GM12873 (cell line): ENCODE results near the gene TUBB4B.

Experiments used
- CTCF ChIP-seq: IDR thresholded peaks from 2 replicates; pipeline ENCODE4 v1.5.1; 2012; ENCODE audit warnings: low read depth, mild to moderate bottlenecking, moderate library complexity, low read length, control low read depth; ENCODE audit not compliant: insufficient read depth; ENCODE audit errors: missing control alignments

Gene TUBB4B

GRCh38 chr9:137266585-137267453, 25.7 kb downstream of the TUBB4B start:
- no peak for TF ChIP-seq CTCF

GRCh38 chr9:137267933-137268355, 26.9 kb downstream of the TUBB4B start:
- TF ChIP-seq CTCF: no peak

- no peak for TF ChIP-seq CTCF
These were observed 27.6 kb downstream of the TUBB4B start for GRCh38 chr9:137268538-137269201.

GRCh38 chr9:137269231-137269772, 28.2 kb downstream of the TUBB4B start:
- TF ChIP-seq CTCF: no peak

GRCh38 chr9:137270929-137271695, 30.0 kb downstream of the TUBB4B start:
- TF ChIP-seq CTCF: no peak

- no peak for TF ChIP-seq CTCF
These were observed 30.6 kb downstream of the TUBB4B start for GRCh38 chr9:137271696-137272076.
